Panc1 (cell line): ENCODE data around the gene RPAP3.

ENCODE experiments used
- POLR2AphosphoS5 ChIP-seq: IDR thresholded peaks from 2 replicates; pipeline ENCODE4 v1.6.1; 2012; ENCODE audit warnings: mild to moderate bottlenecking, low read depth, low read length, moderate library complexity
- TF ChIP-seq, protein P1 (sequence below): fragments of 450-650 bp; IDR thresholded peaks from 2 replicates; pipeline ENCODE4 v1.5.1; 2017; ENCODE audit warnings: mild to moderate bottlenecking

DNA sequence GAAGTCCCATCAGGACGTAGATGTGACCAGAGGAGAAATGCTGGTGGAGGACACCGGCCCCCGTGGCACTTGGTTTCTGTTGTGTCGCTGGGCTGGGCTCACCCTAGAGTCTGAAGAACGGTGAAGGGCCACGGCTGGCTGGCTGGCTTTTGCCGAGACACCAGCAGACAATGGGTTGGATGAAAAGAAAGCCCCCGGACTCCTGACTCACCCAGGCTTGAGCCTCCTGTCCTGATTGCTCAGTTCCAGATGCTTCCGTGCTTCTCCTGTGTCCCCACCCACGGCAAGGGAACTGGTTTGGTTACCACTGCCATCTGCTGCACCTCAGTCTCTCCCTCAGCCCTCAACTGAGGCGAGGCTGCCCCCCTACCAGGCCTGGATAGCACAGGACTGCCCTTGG is 29.8 kb upstream of the RPAP3 start:
- TF ChIP-seq, protein P1, sequence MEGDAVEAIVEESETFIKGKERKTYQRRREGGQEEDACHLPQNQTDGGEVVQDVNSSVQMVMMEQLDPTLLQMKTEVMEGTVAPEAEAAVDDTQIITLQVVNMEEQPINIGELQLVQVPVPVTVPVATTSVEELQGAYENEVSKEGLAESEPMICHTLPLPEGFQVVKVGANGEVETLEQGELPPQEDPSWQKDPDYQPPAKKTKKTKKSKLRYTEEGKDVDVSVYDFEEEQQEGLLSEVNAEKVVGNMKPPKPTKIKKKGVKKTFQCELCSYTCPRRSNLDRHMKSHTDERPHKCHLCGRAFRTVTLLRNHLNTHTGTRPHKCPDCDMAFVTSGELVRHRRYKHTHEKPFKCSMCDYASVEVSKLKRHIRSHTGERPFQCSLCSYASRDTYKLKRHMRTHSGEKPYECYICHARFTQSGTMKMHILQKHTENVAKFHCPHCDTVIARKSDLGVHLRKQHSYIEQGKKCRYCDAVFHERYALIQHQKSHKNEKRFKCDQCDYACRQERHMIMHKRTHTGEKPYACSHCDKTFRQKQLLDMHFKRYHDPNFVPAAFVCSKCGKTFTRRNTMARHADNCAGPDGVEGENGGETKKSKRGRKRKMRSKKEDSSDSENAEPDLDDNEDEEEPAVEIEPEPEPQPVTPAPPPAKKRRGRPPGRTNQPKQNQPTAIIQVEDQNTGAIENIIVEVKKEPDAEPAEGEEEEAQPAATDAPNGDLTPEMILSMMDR = no peak
- TF ChIP-seq POLR2AphosphoS5 = no peak
